ENCODE results near the gene SHISA7.

DNA sequence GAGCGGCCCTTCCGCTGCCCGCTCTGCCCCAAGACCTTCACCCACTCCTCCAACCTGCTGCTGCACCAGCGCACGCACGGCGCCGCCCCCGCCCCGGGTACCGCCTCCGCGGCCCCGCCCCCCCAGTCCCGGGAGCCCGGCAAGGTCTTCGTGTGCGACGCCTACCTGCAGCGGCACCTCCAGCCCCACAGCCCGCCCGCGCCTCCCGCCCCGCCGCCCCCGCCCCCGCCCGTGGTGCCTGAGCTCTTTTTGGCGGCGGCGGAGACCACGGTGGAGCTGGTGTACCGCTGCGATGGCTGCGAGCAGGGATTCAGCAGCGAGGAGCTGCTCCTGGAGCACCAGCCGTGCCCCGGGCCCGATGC, 38.7 kb upstream of the SHISA7 start:
- TF ChIP-seq CTCF (IDR thresholded peaks at IDR 0.05; ENCODE audit: low read depth, low read length, missing input control) (no peak), MAX (IDR thresholded peaks at IDR 0.05) (no peak), JUND (IDR thresholded peaks at IDR 0.05) (no peak)
